Thyroid gland (tissue), 4 donors: ENCODE results near the gene KLHL2.

Experiments used
- CTCF ChIP-seq, 6 experiments: fragments of 200-600 bp in 3 of 6; fragments of 450-650 bp in 3 of 6; sonication (generic) in 3 of 6; IDR thresholded peaks; one replicate each; pipeline ENCODE4 v1.5.1; 2016 to 2019; ENCODE audit warnings: antibody characterized with exemption in 6 of 6, mild to moderate bottlenecking in 2 of 6, inconsistent platforms in 1 of 6, moderate library complexity in 1 of 6
- POLR2A ChIP-seq, 2 donors: fragments of 450-650 bp; IDR thresholded peaks; one replicate each; pipeline ENCODE4 v1.6.1; 2017; ENCODE audit warnings: antibody characterized with exemption in 2 of 2, mild to moderate bottlenecking in 2 of 2, moderate library complexity in 1 of 2

GRCh38 chr4:165335163-165335703, 127.9 kb downstream of the KLHL2 start:
- no peak for TF ChIP-seq CTCF (IDR thresholded peaks at IDR 0.05)
- no peak for TF ChIP-seq POLR2A (IDR thresholded peaks at IDR 0.05)
